NCI-H82 (cell line): ENCODE results near the gene PDCL3.

Source experiments
- DNase-seq: peaks from one replicate; lab custom pipeline; 2025; lab: John Stamatoyannopoulos, UW

PDCL3 gene

GRCh38 chr2:100560216-100560830 is 2.5 kb upstream of the PDCL3 start:
- DNase-seq = no peak

GRCh38 chr2:100561191-100561590 is 1.6 kb upstream of the PDCL3 start:
- no peak for DNase-seq

- DNase-seq = peak; percentile 75
These were observed 834 bp downstream of the PDCL3 start for GRCh38 chr2:100563407-100564247.

- no peak for DNase-seq
These were observed 6.2 kb downstream of the PDCL3 start for GRCh38 chr2:100568989-100569388.

- no peak for DNase-seq
These were observed 8.9 kb downstream of the PDCL3 start for GRCh38 chr2:100571668-100572067.

GRCh38 chr2:100577777-100578176 is 15.0 kb downstream of the PDCL3 start:
- peak; percentile 4 for DNase-seq

GRCh38 chr2:100580367-100581276 is 17.8 kb downstream of the PDCL3 start:
- DNase-seq = no peak

GRCh38 chr2:100581277-100581612 is 18.5 kb downstream of the PDCL3 start:
- no peak for DNase-seq

GRCh38 chr2:100584816-100585215 is 22.0 kb downstream of the PDCL3 start:
- DNase-seq = no peak

- DNase-seq = no peak
These were observed 25.4 kb downstream of the PDCL3 start for GRCh38 chr2:100588071-100588786.

GRCh38 chr2:100589527-100589926 is 26.7 kb downstream of the PDCL3 start:
- no peak for DNase-seq

- no peak for DNase-seq
These were observed 29.4 kb downstream of the PDCL3 start for GRCh38 chr2:100592226-100592625.

GRCh38 chr2:100596465-100596864 is 33.7 kb downstream of the PDCL3 start:
- DNase-seq = no peak

- DNase-seq = no peak
These were observed 36.8 kb downstream of the PDCL3 start for GRCh38 chr2:100599566-100599965.

GRCh38 chr2:100601661-100602060 is 38.9 kb downstream of the PDCL3 start:
- no peak for DNase-seq

- no peak for DNase-seq
These were observed 40.6 kb downstream of the PDCL3 start for GRCh38 chr2:100603414-100603813.

- no peak for DNase-seq
These were observed 41.3 kb downstream of the PDCL3 start for GRCh38 chr2:100603948-100604633.

GRCh38 chr2:100606332-100606725 is 43.5 kb downstream of the PDCL3 start:
- DNase-seq = no peak

GRCh38 chr2:100606726-100607343 is 44.0 kb downstream of the PDCL3 start:
- DNase-seq = peak; percentile 19

GRCh38 chr2:100610381-100610831 is 47.6 kb downstream of the PDCL3 start:
- peak; percentile 61 for DNase-seq
